ENCODE data around the gene PLCB4. TPM values are rescaled to one million over a fixed set of nuclear protein-coding genes. Genes with fewer than 3 reads are reported as not detected.

Gene PLCB4
- total RNA-seq, 1 experiment from 2014 or later: 12.9 TPM

DNA sequence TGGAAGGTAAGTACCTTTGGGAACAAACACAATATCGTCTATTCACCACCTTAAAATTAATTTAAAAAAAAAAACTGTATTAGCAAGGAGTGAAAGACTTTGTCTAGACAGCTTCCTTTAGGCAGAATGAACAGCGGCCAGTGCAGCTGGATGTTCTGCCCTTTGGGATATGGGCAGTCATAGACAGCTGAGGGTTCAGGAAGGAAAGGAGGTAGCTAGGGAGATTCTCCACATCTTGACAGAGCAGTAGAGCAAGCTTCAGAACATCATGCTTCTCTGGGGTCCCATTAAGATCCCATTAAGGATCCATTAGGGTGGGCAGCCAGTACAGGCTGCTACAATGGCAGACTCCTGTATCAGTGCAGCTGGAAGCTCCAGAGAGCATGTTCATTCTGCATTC lies 46.5 kb upstream of the PLCB4 start:
- intact Hi-C loops (cut with micrococcal nuclease; ENCODE audit: unreplicated experiment): no loop called here
- Mint-ChIP-seq H3K36me3 (ENCODE audit: insufficient read depth, unreplicated experiment) (peaks cover 5% of the 10 kb centered on the region), H3K27me3 (ENCODE audit: unreplicated experiment) (no peaks in the 10 kb centered on the region), H3K9me3 (ENCODE audit: low read depth, unreplicated experiment) (no peaks in the 10 kb centered on the region), H3K4me1 (ENCODE audit: low read depth, unreplicated experiment) (peaks cover 9% of the 10 kb centered on the region), H3K4me3 (ENCODE audit: low read depth, unreplicated experiment) (no peak overlapping the region), H3K27ac (ENCODE audit: unreplicated experiment) (no peak overlapping the region)
- no peak for DNase-seq
- BruUV-seq (replicated peaks): no TSS peak
- CTCF ChIA-PET: no interaction called here
- TF ChIP-seq, protein P1, sequence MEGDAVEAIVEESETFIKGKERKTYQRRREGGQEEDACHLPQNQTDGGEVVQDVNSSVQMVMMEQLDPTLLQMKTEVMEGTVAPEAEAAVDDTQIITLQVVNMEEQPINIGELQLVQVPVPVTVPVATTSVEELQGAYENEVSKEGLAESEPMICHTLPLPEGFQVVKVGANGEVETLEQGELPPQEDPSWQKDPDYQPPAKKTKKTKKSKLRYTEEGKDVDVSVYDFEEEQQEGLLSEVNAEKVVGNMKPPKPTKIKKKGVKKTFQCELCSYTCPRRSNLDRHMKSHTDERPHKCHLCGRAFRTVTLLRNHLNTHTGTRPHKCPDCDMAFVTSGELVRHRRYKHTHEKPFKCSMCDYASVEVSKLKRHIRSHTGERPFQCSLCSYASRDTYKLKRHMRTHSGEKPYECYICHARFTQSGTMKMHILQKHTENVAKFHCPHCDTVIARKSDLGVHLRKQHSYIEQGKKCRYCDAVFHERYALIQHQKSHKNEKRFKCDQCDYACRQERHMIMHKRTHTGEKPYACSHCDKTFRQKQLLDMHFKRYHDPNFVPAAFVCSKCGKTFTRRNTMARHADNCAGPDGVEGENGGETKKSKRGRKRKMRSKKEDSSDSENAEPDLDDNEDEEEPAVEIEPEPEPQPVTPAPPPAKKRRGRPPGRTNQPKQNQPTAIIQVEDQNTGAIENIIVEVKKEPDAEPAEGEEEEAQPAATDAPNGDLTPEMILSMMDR (IDR thresholded peaks at IDR 0.05; ENCODE audit: unreplicated experiment): no peak

DNA sequence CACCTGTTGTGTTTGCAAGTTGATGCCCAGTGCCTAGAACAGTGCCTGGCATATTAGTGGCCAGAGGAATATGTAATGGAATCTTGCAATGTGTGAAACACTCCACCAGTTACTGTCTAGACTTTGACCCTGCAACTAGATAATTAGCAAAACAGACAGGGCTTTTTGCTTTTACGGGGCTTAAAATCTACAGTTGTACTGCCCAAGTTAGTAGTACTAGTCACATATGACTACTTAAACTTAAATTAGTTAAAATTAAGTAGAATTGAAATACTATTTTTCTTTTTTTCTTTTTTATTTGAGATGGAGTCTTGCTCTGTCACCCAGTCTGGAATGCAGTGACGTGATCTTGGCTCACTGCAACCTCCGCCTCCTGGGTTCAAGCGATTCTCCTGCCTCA lies 44.3 kb upstream of the PLCB4 start:
- Mint-ChIP-seq H3K36me3 (ENCODE audit: insufficient read depth, unreplicated experiment) (peaks cover 5% of the 10 kb centered on the region), H3K27me3 (ENCODE audit: unreplicated experiment) (no peaks in the 10 kb centered on the region), H3K27ac (ENCODE audit: unreplicated experiment) (no peak overlapping the region), H3K9me3 (ENCODE audit: low read depth, unreplicated experiment) (no peaks in the 10 kb centered on the region), H3K4me3 (ENCODE audit: low read depth, unreplicated experiment) (no peak overlapping the region), H3K4me1 (ENCODE audit: low read depth, unreplicated experiment) (peaks cover 9% of the 10 kb centered on the region)
- BruUV-seq (replicated peaks): no TSS peak
- DNase-seq: no peak
- TF ChIP-seq, protein P1 (IDR thresholded peaks at IDR 0.05; ENCODE audit: unreplicated experiment): no peak
- CTCF ChIA-PET: no interaction called here
- intact Hi-C loops (cut with micrococcal nuclease; ENCODE audit: unreplicated experiment): no loop called here

- intact Hi-C loops (cut with micrococcal nuclease; ENCODE audit: unreplicated experiment): no loop called here
- peaks cover 9% of the 10 kb centered on the region for H3K4me1 Mint-ChIP-seq (ENCODE audit: low read depth, unreplicated experiment)
- no TSS peak for BruUV-seq (replicated peaks)
These were observed 43.9 kb upstream of the PLCB4 start for GRCh38 chr20:9025011-9025410.

GRCh38 chr20:9025643-9026042 lies 43.2 kb upstream of the PLCB4 start:
- no TSS peak for BruUV-seq (replicated peaks)
- H3K4me3 Mint-ChIP-seq (ENCODE audit: low read depth, unreplicated experiment): no peak overlapping the region
- TF ChIP-seq, protein P1 (IDR thresholded peaks at IDR 0.05; ENCODE audit: unreplicated experiment): no peak
- H3K36me3 Mint-ChIP-seq (ENCODE audit: insufficient read depth, unreplicated experiment): peaks cover 5% of the 10 kb centered on the region
- intact Hi-C loops (cut with micrococcal nuclease; ENCODE audit: unreplicated experiment): no loop called here
- peaks cover 9% of the 10 kb centered on the region for H3K4me1 Mint-ChIP-seq (ENCODE audit: low read depth, unreplicated experiment)
- no peak for DNase-seq
- H3K27me3 Mint-ChIP-seq (ENCODE audit: unreplicated experiment): no peaks in the 10 kb centered on the region
- CTCF ChIA-PET: no interaction called here
- no peaks in the 10 kb centered on the region for H3K9me3 Mint-ChIP-seq (ENCODE audit: low read depth, unreplicated experiment)
- H3K27ac Mint-ChIP-seq (ENCODE audit: unreplicated experiment): no peak overlapping the region

More at GRCh38 chr20:9025011-9025410, 43.9 kb upstream of the PLCB4 start:
- DNase-seq: no peak
- TF ChIP-seq, protein P1 (IDR thresholded peaks at IDR 0.05; ENCODE audit: unreplicated experiment): no peak
- no peaks in the 10 kb centered on the region for H3K27me3 Mint-ChIP-seq (ENCODE audit: unreplicated experiment)
- CTCF ChIA-PET: no interaction called here
- H3K9me3 Mint-ChIP-seq (ENCODE audit: low read depth, unreplicated experiment): no peaks in the 10 kb centered on the region
- no peak overlapping the region for H3K27ac Mint-ChIP-seq (ENCODE audit: unreplicated experiment)
- H3K36me3 Mint-ChIP-seq (ENCODE audit: insufficient read depth, unreplicated experiment): peaks cover 5% of the 10 kb centered on the region
- H3K4me3 Mint-ChIP-seq (ENCODE audit: low read depth, unreplicated experiment): no peak overlapping the region
